ENCODE results near the gene DNAH6. TPM values are rescaled to one million over a fixed set of nuclear protein-coding genes. Genes with fewer than 3 reads are reported as not detected.

DNAH6 gene
- polyA plus RNA-seq, 1 donor (not counting 4 experiments of a cell fraction or from before 2014, with no cell fraction given), result 0.05 TPM

- Histone ChIP-seq H3K9ac (ENCODE audit: control insufficient read depth, extremely low read depth, insufficient read depth, low read length) (no peak overlapping the region), H3K4me1 (ENCODE audit: control insufficient read depth, extremely low read depth, insufficient read depth, low read length) (no peaks in the 10 kb centered on the region), H3K4me2 (ENCODE audit: control insufficient read depth, extremely low read depth, insufficient read depth, low read depth, low read length) (no peak overlapping the region), H2AFZ (ENCODE audit: control insufficient read depth, low read length) (no peak overlapping the region), H3K36me3 (ENCODE audit: control insufficient read depth in 2 of 2, extremely low read depth in 1 of 2, insufficient read depth in 2 of 2, low read length in 2 of 2) (no peaks in the 10 kb centered on the region), H3K9me1 (ENCODE audit: control insufficient read depth, extremely low read depth, insufficient read depth, low read length) (no peaks in the 10 kb centered on the region), H3K4me3 (ENCODE audit: control insufficient read depth in 2 of 3, extremely low read depth in 1 of 3, insufficient read depth in 2 of 3, low read depth in 1 of 3, low read length in 3 of 3) (no peak overlapping the region), H3K79me2 (ENCODE audit: control insufficient read depth, insufficient read depth, low read length) (no peaks in the 10 kb centered on the region), H3K9me3 (ENCODE audit: control insufficient read depth, low read depth, low read length) (no peaks in the 10 kb centered on the region), H4K20me1 (ENCODE audit: control insufficient read depth, extremely low read depth, insufficient read depth, low read length) (no peaks in the 10 kb centered on the region), H3K27ac (ENCODE audit: control insufficient read depth, insufficient read depth, low read length) (no peak overlapping the region), H3K27me3 (ENCODE audit: control insufficient read depth, extremely low read depth, insufficient read depth, low read length) (no peaks in the 10 kb centered on the region)
- no peak for TF ChIP-seq EZH2 (IDR thresholded peaks at IDR 0.05; ENCODE audit: low read length)
- no peak for TF ChIP-seq CTCF (optimal IDR thresholded peaks at IDR 0.05 in 1 of 3, IDR thresholded peaks at IDR 0.05 in 1 of 3, conservative IDR thresholded peaks at IDR 0.05 in 1 of 3; ENCODE audit: extremely low read depth in 1 of 3, insufficient read depth in 2 of 3, low read length in 3 of 3)
- FAIRE-seq, result no peak
- DNase-seq (ENCODE audit: low read depth, low spot score), result no peak
- dilution Hi-C loops (cut with MboI; ENCODE audit: extremely low pct_ligation_motif_present, low sequenced_read_pairs), result no loop called here
Observed at GRCh38 chr2:84559838-84560237, 43.5 kb downstream of the DNAH6 start.

- no peaks in the 10 kb centered on the region for H3K9me3 ChIP-seq (ENCODE audit: control insufficient read depth, low read depth, low read length)
- TF ChIP-seq CTCF (optimal IDR thresholded peaks at IDR 0.05 in 1 of 3, IDR thresholded peaks at IDR 0.05 in 1 of 3, conservative IDR thresholded peaks at IDR 0.05 in 1 of 3; ENCODE audit: extremely low read depth in 1 of 3, insufficient read depth in 2 of 3, low read length in 3 of 3) (no peak), EZH2 (IDR thresholded peaks at IDR 0.05; ENCODE audit: low read length) (no peak)
- H3K4me2 ChIP-seq (ENCODE audit: control insufficient read depth, extremely low read depth, insufficient read depth, low read depth, low read length), result no peak overlapping the region
- H4K20me1 ChIP-seq (ENCODE audit: control insufficient read depth, extremely low read depth, insufficient read depth, low read length), result no peaks in the 10 kb centered on the region
- FAIRE-seq (no peak), DNase-seq (ENCODE audit: low read depth, low spot score) (no peak)
- H3K27me3 ChIP-seq (ENCODE audit: control insufficient read depth, extremely low read depth, insufficient read depth, low read length), result no peaks in the 10 kb centered on the region
- H2AFZ ChIP-seq (ENCODE audit: control insufficient read depth, low read length), result no peak overlapping the region
- H3K36me3 ChIP-seq (ENCODE audit: control insufficient read depth in 2 of 2, extremely low read depth in 1 of 2, insufficient read depth in 2 of 2, low read length in 2 of 2), result no peaks in the 10 kb centered on the region
- dilution Hi-C loops (cut with MboI; ENCODE audit: extremely low pct_ligation_motif_present, low sequenced_read_pairs), result no loop called here
- H3K4me3 ChIP-seq (ENCODE audit: control insufficient read depth in 2 of 3, extremely low read depth in 1 of 3, insufficient read depth in 2 of 3, low read depth in 1 of 3, low read length in 3 of 3), result no peak overlapping the region
- H3K79me2 ChIP-seq (ENCODE audit: control insufficient read depth, insufficient read depth, low read length), result no peaks in the 10 kb centered on the region
- no peak overlapping the region for H3K27ac ChIP-seq (ENCODE audit: control insufficient read depth, insufficient read depth, low read length)
- no peak overlapping the region for H3K9ac ChIP-seq (ENCODE audit: control insufficient read depth, extremely low read depth, insufficient read depth, low read length)
- no peaks in the 10 kb centered on the region for H3K9me1 ChIP-seq (ENCODE audit: control insufficient read depth, extremely low read depth, insufficient read depth, low read length)
- no peaks in the 10 kb centered on the region for H3K4me1 ChIP-seq (ENCODE audit: control insufficient read depth, extremely low read depth, insufficient read depth, low read length)
Observed at GRCh38 chr2:84579661-84580060, 63.4 kb downstream of the DNAH6 start.
